Ecto neural progenitor cell (in vitro differentiated cells): Measurements from ENCODE around the gene MSTO1.
"Not testable (repeated sequence)": the region's sequence is repeated elsewhere in the genome, so short reads cannot be mapped to it uniquely, and the experiment has no call there.

Experiments used
- DNase-seq: peaks from one replicate; pipeline ENCODE4 v3.0.0-alpha.2; 2018; ENCODE audit warnings: low spot score

Gene MSTO1

DNA sequence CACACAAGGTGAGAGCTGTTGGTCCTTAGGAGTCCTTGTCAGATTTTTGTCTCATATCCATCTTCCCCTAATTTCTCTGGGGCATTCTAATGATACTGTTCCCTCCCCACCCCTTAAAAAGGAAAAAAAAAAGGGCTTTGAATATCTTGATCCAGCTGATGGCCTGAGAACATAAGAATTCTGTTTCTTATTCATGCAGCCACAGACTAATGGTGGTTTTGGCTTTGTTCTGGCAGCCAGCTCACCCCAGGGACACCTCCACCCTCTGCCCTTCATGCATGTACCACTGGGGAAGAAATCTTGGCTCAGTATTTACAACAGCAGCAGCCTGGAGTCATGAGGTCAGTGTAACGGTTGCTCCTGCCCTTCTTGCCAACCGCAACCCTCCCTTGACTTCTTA lies 3.2 kb downstream of the MSTO1 start:
- DNase-seq: not testable (repeated sequence)

GRCh38 chr1:155622191-155622590 lies 12.2 kb downstream of the MSTO1 start:
- DNase-seq: no peak

GRCh38 chr1:155623357-155623756 lies 13.3 kb downstream of the MSTO1 start:
- no peak for DNase-seq

GRCh38 chr1:155626428-155626827 lies 16.4 kb downstream of the MSTO1 start:
- not testable (repeated sequence) for DNase-seq

DNA sequence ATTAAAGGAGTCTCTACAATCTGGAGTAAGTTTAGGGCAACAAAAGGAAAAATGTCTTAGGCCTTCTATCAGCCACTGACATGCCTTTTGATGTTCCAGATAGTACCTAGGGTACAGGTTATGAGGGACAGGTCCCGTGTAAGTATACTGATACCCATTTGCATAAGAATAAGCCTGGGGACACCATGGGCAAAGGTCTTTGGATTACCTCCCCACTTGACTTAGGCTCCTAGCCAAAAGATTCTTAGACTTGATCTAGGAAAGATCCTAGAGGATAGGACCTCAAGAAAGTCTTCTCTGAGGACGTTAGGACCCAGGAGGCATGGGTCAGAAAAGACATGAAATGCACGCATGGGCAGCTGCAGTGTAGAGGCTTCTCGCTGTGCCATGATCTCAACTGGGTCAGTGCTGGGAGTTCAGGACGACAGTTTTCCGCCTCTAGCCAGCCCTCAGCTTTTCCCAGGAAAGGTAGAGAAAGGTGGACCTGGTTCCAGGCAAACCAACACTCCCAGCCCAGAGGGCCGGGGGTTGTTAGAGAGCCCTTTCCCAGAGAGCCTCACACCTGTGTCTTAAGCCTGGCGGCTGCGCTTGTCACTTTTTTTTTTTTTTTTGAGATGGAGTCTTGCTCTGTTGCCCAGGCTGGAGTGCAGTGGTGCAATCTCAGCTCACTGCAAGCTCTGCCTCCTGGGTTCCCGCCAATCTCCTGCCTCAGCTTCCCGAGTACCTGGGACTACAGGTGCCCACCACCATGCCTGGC lies 26.6 kb downstream of the MSTO1 start:
- no peak for DNase-seq

- no peak for DNase-seq
Measured at GRCh38 chr1:155640367-155640766, 30.3 kb downstream of the MSTO1 start.

GRCh38 chr1:155642559-155643180 lies 32.7 kb downstream of the MSTO1 start:
- DNase-seq: not testable (repeated sequence)

DNA sequence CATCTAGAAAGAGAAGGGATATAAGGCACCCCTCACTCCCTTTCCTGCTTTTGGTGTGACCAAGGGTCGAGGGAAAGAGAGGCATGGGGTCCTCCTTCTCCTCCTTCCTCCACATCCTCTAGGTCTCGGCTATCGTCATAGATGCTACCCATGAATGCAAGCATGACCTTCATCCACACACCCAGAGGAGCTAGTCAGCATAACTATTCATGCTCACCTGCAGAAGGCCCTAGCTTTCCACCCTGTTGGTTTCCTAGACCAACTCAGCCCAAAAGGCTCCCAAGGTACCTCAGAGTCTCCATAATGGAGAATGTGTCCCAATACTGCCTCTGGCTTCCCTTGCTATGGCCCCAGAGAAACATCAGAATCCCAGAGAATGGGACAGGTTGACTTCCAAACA lies 33.2 kb downstream of the MSTO1 start:
- DNase-seq: no peak

DNA sequence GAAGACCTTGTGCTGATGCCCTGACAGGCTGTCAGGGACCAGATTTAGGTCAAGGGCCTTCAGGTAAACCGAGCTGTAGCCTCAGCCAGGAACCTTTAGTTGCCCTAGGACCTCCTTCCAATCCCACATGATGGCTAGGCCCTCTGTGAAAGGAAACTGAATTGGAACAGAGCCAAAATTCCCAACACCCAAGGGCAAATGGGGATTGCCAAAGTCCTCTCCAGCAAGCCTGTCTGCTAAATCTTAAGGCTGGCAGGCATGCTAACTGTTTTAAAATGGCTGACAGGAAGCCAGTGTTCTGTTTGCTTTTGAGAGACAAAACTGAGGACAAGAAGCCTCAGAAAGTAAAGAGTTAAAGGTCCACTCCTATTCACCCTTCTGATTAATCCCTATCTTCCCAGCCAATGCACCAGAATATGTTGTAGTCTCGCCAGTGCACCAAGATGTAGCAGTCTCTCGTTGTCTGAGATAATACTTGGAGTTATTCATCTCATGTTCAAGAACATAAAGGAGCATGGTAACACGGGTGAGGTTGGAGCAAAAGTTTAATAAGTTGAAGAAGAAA lies 35.1 kb downstream of the MSTO1 start:
- DNase-seq: no peak

DNA sequence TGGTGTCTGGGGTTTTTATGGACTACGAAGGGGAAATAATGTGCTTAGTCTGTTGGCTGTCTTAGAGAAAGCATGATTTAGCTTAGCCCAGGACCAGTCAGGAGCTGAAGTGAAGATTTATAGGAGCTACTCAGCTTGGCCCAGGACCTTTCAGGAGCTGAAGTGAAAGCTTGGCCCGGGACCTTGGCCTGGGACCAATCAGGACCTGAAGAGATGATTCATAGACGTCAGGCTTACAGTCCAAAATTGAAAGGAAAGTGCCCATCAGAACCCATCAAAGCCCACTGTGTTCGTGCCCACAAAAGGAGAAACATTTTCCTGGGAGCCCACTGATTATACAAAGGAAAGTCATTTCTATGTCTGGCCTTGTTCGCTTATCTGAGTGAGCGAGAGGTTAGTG lies 35.6 kb downstream of the MSTO1 start:
- DNase-seq: no peak

DNA sequence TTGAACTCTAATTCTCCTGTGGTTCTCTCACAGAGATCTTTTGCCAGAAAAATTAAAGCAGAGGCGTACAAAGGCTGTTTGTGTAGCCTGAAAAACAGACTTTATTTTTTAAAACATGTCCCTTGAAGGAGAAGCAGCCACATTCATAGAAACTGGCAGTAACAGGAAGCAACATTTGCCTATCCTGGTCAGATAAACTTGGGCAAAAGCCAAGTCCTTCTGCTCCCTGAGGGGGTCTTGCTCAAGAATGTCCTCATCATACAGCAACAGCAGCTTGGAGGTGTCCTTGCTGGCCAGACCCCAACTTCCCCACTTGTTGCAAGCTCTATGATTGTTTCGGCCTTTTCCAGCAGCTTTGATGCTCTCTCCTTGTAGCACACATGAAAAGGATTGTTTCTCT lies 36.3 kb downstream of the MSTO1 start:
- no peak for DNase-seq

DNA sequence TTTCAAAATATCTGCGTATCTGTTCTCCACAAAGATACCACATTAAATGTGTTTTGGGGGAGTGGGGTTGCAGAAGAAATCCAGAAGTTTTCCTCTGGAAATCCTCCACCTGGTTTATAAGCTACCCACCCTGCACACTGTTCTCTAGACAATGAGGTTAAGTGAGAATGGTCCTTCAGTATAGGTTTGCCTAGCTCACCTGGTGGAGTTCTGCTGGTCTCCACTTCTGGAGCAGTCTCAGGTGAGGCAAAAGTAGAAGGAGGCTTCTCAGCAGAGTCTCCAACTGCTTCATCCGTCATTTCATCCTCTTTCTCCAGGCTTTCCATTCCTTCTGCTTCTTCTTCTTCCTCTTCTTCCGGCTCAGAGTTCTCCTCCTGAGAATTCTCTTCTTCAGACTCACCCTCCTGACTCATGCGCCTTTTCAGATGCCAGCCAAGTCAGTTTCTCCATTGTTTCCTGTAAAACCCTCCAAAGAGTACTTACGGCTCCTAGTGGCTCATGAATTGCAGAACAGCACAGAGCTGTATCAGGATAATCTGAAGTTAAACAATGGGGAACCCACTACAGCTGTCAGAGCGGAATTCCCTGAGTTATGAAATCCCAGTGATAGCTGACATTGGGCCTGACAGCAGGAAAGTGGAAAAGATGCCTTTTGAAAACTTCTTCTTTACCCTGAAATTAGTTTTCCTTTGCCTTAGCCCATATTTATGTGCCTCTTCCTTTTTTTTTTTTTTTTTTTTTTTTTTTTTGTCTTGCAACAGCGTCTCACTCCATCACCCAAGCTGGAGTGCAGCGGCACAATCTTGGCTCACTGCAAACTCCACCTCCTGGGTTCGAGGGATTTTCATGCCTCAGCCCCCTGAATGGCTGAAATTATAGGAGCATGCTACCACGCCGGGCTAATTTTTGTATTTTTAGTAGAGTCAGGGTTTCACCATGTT lies 38.5 kb downstream of the MSTO1 start:
- no peak for DNase-seq

DNA sequence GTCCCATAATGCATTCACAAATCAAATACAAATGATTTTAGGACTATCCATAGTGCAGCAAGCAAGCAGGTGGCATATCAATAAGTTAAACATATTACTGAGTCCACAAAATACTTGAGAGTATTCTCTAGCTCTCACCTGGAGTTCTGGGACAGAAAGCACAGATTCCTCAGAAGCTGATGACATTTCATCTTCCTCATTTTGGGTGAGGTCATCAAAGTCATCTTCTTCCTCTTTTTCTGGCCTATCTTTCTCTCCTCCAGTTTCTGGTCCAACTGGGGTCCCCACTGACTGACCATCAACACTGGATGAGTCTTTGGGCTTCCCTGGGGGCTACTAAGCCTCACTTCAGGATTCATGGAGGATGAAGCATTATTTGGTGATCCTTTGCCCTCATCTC lies 39.7 kb downstream of the MSTO1 start:
- DNase-seq: no peak

DNA sequence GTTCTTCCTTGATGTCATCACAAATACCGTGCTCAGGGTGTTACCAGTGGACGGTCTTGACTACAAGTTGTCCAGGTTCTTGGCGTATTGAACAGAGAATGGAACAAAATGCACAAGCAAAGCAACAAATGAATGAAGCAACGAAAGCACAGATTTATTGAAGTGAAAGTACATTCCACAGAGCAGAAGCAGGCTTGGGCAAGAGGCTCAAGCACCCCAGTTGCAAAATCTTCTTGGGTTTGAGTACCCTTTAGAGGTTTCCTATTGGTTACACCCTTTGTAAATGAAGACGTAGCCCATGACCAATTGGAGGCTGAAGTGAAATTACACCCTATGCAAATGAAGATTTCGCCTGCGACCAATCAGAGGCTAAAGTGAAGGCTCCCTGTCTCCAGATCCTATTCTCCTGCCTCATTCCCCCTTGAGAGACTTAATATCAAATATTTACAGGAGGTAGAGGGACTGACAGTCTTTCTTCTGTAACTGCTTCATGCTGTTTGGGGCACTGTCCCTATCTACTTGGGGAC lies 40.3 kb downstream of the MSTO1 start:
- DNase-seq: no peak

DNA sequence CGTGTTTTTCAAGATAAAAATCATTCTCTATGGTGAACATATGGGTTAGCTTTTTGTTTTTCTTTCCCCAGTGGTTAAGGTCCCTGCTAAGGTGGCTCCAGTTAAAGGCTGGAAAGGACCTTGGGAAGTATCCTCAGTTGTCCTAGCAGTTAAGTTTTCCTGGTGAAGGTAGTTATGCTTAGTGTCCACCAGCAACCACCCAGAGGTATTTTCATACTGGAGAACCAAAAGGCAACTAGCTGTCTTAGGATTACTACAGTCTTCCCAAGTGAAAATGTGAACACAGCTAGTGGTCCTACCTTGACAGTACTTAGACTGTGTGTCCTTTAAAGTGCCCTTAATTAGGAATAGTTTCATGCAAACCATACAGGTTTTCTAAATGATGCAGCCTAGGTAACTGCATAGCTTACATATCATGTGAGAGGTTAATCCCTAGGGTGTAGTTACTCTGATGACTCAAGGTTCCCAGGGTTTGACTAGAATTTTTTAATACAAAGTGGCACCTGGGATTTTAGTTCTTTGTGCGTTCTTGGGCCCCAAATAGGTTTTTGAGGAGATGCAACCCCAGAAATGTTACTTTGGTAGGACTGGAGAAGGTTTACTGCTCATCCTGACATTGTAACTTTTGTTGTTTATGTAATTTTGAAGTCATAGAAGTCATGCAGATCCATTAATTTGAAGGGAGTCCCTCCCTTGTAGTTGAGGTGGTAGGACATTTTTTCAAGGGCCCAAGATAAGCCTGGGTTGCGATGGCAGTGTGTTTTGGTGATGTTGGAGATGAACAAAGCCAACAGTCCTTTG lies 42.0 kb downstream of the MSTO1 start:
- no peak for DNase-seq

DNA sequence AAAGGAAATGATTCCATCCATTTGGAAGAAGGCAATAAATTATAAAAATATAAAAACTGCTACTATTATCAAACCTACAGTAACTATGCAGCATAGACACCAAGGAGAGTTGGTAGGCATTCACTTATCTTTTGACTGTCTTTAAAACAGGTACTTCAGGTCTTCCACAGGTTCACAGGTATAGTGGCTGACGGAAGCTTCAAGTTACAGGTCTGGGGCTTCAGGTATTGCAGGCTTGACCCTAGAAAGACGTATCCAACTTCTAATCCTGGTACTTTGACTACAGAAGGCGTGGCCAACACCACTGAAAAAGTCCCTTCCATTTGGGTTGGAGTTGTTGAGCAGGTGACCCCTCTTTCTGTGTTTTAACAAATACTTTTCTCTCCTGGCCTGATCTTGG lies 42.9 kb downstream of the MSTO1 start:
- no peak for DNase-seq

- no peak for DNase-seq
Measured at GRCh38 chr1:155657463-155657862, 47.4 kb downstream of the MSTO1 start.

DNA sequence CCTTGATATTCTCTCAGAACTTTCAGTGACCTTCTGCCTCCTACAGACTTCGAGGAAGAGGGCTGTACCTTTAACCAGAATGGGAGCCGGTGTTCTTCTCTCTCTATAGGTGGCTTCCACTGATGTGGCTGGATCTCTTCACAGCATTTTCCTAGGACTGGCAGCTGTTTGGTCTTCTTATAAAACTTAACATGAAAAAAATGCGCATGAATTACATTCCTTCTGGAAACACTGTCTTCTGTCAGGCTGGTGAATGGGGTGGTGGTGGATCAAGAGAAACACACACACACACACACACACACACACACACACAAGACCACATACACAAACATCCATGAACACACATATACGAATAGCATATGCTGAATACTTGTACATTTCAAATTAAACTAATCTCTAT lies 51.2 kb downstream of the MSTO1 start:
- not testable (repeated sequence) for DNase-seq
